Pulmonary artery endothelial cell (primary cell): Measurements from ENCODE around the gene CSF3R. TPM values are rescaled to one million over a fixed set of nuclear protein-coding genes. Genes with fewer than 3 reads are reported as not detected.
"Not testable (repeated sequence)": the region's sequence is repeated elsewhere in the genome, so short reads cannot be mapped to it uniquely, and the experiment has no call there.

Experiments used
- DNase-seq: peaks from one replicate; pipeline ENCODE4 v3.0.0-alpha.2; 2011; ENCODE audit warnings: low read depth, low spot score
- total RNA-seq: library from RNA; depleted of rRNA; stranded (reverse); fragments of >200 nt; gene quantifications from 2 replicates; pipeline ENCODE4 v1.2.3, GENCODE V29; 2014

Gene CSF3R
- total RNA-seq, 1 donor from 2014 or later: not detected

DNA sequence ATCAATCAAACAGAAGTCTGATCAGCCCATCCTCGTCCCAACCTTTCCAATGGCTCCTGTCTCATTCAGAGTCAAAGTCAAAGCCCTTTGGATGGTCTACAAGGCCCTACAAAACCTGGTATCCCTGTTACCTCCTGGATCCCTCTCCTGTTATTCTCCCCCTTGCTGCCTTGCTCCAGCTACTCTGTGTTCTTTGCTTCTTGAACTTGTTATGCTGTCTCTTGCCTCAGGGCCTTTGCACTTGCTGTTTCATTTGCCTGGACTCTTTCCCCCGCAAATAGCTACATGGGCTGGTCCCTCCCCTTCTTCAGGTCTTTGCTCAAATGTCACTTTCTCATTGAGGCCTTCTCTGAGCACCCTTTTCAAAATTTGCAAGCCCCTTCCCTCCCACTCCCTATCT, 1.4 kb upstream of the CSF3R start:
- DNase-seq: no peak

DNA sequence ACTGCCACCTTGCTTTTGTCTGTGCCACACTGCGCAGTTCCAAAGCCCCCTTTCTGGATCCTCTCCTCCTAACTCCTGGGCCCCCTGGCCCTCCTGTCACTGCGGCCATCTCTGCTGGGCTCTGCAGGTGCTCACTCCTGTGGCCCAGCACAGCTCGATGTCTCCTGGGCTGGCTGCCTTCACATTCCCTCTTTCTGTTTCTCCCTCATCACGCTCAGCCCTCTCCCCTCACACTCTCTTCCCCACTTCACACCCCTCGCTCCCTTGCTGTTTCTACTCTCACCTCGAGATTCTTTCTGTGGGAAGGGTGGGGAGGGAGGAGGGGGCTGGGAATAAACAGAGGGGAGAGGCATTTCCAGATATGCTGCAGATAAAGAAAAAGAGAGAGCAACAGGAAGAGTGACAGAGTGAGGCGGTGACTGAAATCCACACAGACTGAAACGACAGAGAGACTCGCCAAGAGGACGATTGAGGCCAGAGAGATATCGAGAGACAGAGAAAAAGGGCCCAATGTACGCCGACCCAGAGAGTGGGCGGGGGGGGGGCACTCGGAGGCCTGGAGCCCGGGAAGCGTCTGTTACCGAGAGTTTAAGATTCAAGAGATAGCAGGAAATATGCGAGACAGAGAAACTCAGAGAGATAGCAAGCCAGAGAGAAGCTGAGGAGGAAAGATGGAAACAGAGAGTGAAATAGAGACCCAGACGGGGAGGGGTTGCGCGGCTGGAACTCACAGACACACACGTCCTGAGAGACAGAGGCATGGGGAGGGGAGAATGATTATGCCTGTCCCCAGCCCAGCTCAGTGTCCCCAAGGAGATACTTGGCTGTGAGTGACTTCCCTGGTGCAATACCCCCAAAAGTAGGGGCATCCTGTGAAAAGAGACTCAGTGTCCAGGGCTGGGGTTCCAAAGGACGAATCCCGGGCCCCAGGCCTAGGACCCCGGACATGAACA, 666 bp downstream of the CSF3R start:
- DNase-seq: no peak

DNA sequence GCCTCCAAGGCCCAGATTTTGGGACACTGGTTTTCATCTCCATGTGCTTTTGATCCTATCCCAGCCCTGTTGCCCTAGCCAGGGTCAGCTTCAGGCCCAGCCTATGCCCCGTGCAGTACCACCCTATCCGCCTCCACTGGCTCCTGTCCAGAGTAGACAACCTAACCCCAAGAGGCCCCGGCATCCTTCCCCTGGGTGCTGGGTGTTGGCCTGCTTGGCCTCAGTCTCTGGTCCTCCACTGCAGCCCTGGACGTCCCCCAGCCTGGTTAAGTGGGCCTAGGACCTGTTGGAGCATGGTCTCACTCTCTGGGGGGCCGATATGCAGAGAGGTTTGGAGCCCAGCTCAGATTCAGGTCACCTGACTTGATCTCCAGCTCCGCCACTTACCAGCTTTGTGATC, 1.6 kb downstream of the CSF3R start:
- DNase-seq: no peak

DNA sequence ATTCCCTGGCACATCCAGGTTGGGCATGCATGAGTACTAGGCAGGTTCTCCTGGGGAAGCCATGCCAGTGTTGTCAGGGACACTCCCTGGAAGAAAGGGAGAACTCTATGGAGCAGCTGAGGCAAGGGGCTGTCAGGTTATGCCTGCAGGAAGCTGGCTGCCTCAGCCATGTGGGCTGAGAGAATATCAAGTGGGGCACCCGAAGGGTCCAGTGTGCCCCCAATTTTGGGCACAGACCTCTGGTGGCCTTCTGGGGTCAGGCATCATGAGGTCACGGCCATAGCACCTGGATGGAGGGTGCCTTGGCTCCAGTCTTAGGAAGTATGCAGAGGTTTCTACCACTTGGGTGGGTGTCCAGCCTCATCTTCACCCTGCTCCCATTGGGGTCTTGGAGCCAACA, 2.6 kb downstream of the CSF3R start:
- no peak for DNase-seq

DNA sequence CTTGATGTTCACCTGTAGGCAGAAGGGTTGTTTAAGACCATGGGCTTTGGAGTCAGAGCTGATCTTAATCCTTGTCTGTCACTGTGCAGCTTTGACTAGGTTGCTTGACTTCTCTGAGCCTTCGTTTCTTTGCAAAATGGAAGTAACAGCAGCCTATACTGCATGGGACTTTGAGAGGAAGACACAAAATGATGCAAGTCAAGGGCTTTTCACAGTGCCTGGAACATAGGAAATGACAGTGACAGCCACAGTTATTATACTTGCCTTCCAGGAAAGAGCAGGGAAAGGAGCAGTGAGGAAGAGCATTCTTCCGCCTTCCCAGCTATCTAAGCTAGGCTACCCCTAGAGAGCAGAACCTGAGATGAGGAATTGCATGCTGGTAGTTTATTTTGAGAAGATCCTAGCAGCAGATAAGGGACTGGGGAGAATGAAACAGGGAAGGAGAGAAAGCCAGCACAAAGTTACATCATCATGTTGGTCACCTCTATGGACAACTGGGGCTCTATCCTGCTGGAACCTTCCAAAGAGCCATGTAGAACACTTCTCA, 3.1 kb downstream of the CSF3R start:
- DNase-seq: no peak

DNA sequence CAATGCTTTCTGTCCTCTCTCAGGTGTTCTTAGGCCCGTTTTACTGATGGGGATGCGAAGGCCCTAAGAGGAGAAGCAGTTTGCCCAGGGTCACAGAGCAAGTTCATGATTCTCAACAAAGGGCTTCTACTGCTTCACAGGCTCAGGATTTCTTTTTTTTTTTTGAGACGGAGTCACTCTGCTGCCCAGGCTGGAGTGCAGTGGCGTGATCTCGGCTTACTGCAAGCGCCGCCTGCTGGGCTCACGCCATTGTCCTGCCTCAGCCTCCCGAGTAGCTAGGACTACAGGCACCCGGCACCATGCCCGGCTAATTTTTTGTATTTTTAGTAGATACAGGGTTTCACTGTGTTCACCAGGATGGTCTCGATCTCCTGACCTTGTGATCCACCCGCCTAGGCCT, 5.1 kb downstream of the CSF3R start:
- not testable (repeated sequence) for DNase-seq

DNA sequence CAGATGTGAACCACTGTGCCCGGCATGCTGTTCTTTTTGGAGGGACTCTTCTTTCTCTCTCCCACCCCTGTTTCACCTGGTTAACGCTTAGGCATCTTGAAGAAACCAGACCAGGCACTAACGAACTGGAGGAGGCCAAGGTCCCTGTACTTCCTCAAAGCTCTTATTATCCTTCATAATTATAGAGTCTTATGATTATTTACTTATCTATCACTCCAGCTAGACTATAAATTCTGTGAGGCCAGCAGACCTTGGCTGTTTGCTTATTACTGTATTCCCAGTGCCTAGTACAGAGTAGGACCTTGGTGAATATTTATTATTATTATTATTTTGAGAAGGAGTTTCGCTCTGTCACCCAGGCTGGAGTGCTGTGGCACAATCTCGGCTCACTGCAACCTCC, 5.8 kb downstream of the CSF3R start:
- DNase-seq: no peak

DNA sequence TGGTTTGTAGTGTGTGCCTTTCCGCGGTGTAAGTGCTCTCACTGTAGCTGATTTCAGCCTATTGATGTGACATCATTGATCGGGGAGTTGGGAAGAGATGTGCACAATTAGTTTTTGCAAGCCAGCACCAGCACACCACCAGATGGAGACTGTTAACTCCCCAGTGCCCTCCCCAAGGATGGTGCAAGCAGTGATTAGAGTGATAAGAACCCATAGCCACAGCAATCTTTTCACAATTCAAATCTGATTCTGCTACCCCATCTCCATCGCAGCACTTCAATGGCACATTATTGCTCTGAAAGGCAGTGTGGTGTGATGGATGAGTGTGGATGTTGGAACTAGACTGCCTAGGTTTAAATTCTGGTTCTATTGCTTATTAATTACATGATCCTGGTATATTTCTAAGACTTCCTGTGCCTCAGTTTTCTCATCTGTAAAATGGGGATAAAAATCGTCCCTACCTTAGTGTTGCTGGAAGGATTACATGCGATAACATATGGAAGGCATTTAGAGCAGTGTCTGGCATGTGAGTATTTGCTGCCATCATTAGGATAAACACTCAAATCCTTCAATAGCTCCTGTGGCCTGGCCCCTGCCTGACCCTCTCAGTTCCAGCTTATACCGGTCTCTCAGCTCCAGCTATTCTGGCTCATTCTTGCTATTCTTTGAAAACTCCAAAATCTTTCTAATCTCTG, 6.7 kb downstream of the CSF3R start:
- no peak for DNase-seq

DNA sequence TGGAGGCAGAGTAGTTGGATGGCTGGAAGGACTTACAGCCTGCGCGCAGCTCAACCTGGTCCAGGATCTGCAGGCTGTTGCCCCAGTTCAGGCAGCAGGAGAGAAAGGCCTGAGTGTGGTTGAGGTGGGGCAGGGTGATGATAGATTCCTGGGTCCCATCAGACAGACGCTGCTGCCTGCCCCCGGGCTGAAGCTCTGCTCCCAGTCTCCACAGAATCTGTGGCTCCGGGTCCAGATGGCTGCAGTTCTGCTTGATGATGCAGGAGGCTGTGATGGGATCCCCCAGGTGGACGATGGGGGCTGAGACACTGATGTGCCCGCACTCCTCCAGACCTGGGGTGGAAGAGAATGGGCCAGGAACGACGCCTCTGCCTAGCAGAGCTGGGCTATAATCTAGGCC, 7.4 kb downstream of the CSF3R start:
- DNase-seq: no peak

DNA sequence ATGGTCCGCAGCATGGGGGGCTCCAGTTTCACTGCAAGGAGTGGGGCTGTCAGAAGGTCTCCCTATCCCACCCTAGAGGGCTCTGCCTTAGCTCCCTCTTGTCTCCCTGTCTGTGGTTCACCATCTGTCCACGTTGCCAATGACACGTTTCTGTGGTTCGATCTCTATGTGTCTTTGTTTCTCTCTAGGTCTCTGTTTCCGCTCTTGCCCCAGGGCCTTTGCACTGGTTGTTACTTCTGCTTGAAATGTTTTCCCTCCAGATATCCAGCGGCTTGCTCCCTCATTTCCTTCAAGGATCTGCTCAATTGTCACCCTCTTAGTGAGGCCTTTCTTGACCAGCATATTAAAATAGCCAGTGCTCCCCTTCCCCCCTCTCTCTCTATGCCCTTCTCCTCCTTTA, 10.1 kb downstream of the CSF3R start:
- no peak for DNase-seq

DNA sequence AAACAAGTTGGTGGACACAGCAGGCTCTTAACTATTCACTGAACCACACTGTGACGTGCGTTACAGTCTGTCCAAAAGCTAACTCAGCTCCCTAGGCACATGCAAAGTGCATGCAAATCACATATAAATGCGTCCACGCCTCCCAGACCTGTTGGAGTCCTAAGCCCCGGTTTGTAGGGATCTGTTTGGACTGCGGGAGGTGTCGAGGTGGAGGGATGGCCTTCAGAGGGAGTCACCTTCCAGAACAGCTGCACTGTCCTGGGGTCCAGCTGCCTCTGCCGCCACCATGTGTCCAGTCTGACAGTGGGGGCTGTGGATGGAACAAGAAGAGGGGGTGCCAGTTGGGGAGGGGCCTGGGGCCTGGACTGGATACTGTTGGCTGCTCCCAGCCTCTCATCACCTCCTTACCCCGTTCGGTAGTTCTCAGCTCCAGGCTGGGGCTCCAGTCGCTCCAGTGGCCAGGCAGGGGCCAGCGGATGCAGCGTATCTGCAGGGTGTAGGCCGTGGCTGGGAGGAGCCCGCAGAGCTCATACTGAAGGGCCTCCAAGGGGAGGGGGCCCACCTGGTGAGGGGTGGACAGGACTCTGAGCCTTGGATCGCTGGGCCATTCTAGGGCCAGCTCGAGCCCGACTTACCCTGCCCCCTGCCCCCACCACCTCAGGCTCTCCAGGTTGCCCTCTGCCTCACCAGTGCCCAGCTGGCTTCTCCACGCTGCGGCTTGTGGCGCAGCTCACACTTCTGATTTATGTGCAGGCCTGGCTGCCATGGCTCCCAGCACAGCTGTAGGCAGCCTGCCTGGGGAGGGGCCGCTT, 10.7 kb downstream of the CSF3R start:
- DNase-seq: no peak

DNA sequence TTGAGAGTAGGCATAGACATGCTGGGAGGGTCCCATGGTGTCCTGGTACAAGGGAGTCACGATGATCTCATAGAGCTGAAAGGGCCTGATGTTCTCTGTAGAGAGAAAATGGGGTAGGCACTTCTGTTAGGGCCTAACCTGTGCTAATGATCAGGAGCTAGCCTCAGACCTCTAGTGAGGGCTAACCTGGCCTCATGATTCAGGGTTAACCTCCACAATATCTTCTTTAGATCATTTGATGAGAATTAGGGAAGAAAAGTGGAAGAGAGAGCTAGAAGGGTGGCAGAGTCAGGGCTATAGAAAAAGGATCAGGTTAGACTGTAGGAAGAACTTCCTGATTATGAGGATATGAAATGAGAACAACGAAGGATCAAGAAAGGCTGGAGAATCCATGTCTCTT, 13.6 kb downstream of the CSF3R start:
- no peak for DNase-seq

DNA sequence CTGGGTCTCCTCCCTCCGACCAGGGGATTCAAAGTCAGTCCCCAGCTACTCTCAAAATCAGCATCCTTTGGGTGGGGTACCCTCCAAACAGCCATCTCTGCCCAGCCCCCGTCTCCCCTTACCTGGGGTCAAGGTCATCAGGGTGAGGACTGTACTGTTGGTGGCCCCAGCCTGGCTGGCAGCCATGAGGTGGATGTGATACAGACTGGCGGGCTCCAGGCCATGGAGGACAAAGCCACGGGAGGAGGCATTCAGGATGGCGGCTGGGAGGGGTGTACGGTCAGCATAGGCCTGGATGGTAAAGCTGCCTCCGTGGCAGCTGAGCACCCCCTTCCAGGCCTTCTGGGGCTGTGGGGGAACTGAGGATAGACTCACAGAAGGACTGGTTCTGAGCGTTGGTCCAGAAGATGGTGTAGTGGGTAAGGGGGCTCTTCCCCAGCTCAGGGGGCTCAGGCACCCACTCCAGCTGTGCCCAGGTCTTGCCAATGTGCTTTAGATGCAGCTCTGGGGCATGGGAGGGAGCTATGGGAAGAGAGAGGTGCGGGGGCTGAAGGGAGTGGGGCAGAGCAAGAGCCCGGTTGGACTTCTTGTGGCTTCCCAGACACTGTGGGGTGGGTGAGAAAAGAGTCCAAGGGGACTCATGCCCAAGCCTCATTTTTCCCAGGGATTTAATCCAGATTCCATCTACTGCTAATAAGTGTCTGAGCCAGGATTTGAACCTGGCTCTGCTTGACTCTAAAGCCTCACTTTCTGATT, 14.8 kb downstream of the CSF3R start:
- no peak for DNase-seq

DNA sequence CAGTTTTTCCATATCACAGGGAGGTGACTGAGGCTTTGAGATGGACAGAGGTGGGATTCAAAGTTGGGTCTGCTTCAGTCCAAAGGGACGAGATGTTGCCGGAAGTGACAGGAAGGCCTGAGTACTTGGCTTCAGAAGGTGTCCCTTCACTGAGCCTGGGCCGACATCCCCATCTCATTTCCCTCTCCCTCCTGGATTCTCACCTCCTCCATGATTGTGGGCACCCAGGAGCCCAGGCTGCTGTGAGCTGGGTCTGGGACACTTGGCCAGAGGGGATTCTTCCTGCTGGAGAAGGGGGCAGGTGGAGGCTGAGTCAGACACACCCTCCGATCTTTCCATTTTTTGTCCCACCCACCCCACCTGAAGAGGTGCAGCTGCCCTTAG, 15.7 kb downstream of the CSF3R start:
- DNase-seq: no peak

DNA sequence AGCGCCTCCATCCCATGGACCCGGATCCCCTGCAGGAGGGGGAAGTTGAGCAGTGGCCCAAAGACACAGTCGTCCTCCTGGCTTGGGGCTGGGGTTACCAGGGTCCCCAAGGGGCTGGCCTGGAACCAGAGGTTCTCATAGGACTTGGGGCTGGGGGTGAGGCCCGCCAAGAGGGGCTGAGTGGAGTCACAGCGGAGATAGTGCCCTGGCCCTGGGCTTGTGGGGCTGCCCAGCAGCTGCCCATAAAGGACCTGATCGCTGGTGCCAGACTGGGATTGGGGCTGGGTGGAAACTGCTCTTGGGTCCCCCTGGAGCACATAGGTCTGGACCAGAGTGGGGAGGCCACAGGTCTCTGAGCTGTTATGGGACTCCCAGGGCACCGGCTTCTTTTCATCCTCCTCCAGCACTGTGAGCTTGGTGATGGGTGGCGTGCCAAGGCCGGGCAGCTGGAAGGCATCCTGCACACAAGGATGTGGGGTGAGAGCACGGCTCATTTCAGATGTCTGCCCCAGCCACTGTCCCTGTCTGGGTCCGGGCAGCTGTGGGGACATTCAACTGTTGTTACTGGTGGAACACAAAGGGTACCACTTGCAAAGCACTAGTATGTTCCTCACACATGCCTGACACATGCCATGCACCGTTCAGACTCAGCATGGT, 16.2 kb downstream of the CSF3R start:
- no peak for DNase-seq

DNA sequence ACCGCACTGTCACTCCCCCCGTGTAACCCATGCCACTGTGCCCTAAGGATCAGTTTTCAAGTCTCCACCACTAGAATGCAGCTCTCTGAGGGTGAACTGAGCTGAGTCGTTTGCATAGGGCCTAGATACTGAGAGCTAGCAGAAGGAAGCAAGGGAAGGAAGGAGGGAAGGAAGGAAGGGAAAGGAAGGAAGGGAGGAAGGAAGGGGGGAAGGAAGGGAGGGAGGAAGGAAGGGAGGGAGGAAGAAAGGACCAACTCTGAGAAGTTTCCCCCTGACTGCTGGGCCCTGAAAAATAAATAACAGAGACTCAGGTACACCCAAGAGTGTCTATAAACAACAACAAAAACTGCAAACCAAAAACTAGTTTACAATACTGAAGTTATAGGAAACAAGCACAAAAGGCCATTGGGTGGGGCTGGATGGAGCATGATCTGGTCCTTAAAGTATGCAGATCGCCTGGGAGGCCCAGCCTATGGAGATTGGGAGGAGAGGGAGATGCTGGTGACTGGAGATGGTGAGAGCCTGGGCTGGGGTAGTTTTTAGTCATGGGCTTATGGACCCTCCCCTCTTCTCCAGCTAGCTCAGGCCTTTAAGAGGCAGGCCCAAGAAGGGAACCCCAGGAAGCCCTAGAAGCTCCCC, 16.9 kb downstream of the CSF3R start:
- DNase-seq: no peak

DNA sequence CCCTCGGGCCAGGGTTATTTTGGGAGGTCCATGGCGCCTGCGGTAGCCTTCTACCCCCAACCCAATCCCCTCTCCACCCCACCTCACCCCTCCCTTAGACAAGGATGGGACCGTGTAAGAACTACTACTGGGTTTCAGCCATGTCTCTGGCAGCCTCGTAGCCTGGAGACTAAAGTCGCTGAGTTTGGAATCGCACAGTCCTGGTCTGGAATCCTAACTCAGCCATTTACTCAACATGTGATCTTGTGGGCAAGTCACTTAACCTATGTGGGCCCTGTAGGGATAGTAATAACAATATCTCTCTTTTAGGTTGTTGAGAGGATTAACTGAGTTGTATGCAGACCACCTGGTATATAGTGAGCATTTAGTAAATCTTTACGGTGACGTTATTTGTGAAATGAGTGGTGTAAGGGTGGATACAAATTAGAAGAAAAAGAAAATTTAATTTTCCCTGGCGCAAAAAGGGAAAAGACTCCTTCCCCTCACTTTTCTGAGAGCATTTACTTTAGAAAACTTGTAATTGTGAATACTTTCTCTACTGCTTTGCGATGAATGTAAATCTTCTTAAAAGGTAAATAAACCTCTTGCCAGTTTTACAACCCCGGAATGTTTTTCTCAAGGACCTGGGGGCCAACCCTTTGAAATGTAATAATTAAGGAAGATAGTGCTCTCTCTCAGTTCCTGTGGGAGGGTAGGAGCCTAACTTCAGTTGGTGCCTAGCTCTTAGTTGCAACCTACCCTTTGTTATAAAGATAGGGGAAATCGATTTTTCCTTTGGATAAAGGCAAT, 17.9 kb downstream of the CSF3R start:
- no peak for DNase-seq

DNA sequence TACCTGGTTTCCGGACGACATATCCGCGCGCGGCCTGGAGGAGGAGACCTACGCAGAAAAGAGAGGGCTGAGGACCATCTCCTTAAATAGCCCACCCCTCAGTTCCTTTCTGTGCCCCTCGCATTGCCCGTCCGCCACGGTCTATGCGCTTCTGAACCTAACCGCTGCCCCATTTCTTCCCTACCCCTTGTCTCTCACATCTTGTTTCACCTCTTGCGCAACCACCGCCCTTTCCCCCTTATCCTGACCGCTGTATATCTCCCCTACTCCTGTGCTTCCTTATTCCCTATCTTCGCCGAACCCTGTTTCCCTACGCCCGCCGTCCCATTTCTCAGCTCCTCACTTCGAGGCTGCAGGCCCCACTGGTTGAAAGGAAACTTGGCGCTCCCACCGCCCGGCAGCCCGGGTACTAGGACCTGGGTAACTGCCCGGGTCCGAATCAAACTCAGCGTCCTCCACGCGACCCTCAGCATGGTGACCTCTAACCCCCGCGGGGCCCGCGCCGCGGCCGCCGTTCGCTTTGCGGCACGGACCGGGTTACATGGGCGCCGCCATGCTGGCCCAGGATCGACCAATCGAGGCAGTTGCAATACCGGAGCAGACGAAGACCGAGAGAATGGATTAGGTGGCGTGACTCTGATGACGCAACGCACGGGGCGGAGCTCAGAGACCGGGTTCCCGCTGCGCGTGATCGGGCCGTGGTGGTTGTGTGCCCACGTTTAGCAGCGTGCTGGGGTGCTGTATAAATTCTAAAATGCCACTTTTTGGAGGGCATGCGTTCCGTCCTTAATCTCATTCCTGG, 18.7 kb downstream of the CSF3R start, which contains the start of gene MRPS15:
Gene MRPS15, minus strand, starts transcription at position 582 of the 802 bp plus-strand sequence. Its CDS starts 109 bp downstream, at position 473.
- peak; percentile 78 for DNase-seq
